ENCODE measurements around the gene GRID2. TPM values are rescaled to one million over a fixed set of nuclear protein-coding genes. Genes with fewer than 3 reads are reported as not detected.

The GRID2 gene
- total RNA-seq, 1 donor from 2014 or later = 33.8 TPM

DNA sequence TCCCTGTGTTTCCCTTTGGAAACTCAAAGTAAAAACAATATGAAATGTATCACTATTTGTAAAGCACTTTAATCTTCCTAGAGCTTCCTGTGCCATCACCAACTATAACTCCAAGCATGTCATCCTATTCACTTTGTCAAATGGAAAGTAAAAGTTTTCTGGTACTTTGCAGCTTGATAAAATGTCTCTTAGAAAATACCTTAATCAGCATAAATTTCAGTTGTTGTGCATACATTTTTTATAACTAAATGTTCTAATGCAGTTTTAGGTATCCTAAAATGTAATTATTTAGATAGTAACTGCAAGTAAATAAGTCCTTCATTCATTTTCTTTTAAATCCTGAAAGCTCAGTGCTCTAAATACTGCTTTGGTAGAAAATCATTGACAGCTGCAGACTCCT, 558.7 kb downstream of the GRID2 start:
- DNase-seq (ENCODE audit: low spot score in 2 of 2) (no peak), FAIRE-seq (no peak)

DNA sequence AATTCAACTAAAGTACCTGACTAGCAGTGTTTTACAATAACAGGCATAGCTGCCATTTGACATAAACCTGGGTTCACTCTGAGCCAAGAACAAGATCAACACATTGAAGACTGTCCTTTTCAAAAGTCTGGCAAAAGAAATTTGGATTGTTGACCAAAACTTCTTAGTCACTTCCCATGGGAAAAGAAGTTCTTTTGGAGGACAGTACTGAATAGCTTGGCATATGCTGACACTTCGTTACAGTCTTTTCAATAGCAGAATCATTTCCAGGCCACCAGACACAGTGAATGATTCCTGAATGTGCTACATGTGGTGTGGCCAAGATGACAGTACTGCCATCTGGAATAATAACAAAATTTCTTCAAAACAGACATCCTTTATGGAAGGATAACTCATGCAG, 560.3 kb downstream of the GRID2 start:
- FAIRE-seq (no peak), DNase-seq (ENCODE audit: low spot score in 2 of 2) (no peak)

- no peak for FAIRE-seq
- no peak for DNase-seq (ENCODE audit: low spot score in 2 of 2)
Measured at GRCh38 chr4:92872604-92873003, 568.8 kb downstream of the GRID2 start.

DNA sequence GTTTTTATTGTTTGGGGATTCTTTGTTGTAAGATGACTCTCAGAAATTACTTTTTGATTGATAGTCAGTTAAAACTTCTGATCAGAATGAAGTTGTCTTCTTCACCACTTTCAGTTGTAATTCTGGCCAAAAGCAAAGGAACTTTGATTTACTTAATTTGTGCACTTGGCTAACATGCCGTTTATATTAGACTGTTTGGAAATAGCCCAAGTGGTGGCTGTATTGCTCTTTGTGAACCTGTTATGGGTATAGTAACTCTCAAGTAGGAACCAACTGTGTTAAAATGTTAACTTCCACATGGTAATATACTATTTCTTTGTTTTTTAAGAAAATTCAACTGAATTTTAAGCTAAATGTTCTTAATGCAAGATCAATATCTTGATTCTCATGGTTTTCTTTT, 581.9 kb downstream of the GRID2 start:
- DNase-seq (ENCODE audit: low spot score in 2 of 2) (no peak), FAIRE-seq (no peak)

DNA sequence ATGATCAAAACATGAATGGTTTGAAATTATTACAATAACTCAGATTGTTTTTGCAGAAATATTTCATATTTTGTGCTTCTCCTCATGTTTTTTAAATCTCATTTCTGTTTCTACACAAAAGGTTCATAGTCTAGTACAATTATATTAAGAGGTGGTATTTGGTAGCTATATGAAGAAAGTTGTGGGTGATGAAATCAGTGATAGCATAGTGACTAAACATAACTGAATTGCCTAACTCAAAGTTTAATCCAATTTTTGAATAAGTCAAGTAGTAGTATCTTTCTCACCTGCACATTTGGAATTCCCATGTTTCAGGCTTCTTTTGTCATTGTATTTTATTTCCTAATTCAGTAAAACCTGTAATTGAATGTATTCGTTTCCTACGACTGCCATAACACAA, 648.7 kb downstream of the GRID2 start:
- DNase-seq (ENCODE audit: low spot score in 2 of 2) = no peak
- FAIRE-seq = no peak

DNA sequence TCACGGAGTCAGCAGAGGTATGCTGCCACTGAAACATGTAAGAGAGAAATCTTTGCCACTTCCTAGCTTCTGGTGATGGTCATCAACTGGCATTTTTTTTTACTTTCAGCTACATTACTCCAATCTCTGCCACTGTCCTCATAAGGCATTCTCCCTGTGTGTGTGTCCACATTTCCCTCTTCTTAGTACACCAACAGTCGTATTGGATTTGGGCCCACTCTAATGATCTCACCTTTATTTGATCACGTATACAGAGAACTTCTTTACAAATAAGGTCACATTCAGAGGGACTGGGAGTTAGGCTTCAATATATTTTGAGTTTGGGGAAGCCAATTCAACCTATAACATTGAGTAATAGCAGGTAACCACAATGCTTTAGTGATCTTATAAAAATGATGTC, 649.1 kb downstream of the GRID2 start:
- DNase-seq (ENCODE audit: low spot score in 2 of 2) (no peak), FAIRE-seq (no peak)

GRCh38 chr4:92953462-92953861, 649.7 kb downstream of the GRID2 start:
- FAIRE-seq (no peak), DNase-seq (ENCODE audit: low spot score in 2 of 2) (no peak)

GRCh38 chr4:92961881-92962280, 658.1 kb downstream of the GRID2 start:
- no peak for DNase-seq (ENCODE audit: low spot score in 2 of 2)

GRCh38 chr4:92962831-92963230, 659.1 kb downstream of the GRID2 start:
- FAIRE-seq = no peak
- DNase-seq (ENCODE audit: low spot score in 2 of 2) = no peak

More at GRCh38 chr4:92961881-92962280, 658.1 kb downstream of the GRID2 start:
- no peak for FAIRE-seq

GRCh38 chr4:92968556-92968955, 664.8 kb downstream of the GRID2 start:
- FAIRE-seq (no peak), DNase-seq (ENCODE audit: low spot score in 2 of 2) (no peak)

DNA sequence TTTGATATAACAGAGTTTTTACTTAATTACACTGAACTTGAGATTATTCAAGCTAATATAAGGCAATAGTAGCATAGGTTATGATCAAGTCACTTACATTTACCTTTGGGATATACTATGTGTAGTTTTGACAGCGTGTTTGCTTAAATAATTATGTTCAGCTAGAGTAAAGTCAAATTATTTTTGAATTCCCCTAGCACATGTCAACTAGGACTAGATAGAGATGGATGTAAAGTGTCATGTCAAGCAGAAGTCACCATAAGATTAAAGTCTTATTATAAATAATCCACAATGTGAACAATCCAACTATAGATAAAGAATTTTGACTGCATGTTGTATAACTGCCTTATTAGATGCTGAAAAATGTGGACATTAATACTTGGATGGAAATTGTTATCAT, 665.2 kb downstream of the GRID2 start:
- no peak for DNase-seq (ENCODE audit: low spot score in 2 of 2)
- FAIRE-seq = no peak

DNA sequence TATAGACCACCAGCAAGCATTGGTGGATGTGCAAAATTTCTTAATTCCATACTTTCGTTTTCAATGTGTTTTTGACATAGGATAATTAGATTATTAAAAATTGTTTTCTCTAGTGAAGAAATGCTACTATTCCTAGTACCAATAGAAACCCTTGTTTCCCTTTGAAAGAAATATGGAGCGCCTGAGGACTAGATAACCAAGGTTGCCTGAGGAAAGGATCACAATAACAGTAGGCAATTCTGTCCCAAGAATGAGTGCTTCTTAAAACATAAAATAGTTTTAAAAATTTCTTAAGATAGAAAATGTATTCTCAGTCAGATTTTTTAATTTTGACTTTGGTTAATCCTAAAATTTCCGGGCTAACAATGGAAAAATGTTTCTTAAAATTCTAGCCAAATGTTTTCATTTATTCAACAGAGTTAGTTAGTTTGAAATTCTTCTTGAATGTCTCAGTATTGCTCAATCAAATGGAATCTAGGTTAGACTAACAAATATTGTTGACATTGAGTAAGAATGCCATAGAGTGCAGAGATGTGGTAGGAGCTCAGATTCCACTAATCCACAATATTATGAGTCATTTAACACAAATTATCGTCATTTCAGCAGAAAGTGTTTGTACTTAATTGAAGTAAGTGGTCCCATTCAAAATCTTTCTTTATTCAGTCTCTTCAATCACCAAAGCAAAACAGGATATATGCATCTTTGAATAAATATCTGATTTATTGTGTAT, 666.0 kb downstream of the GRID2 start:
- peak; percentile 53 for FAIRE-seq
- no peak for DNase-seq (ENCODE audit: low spot score in 2 of 2)

- FAIRE-seq (no peak), DNase-seq (ENCODE audit: low spot score in 2 of 2) (no peak)
Measured at GRCh38 chr4:92970996-92971395, 667.2 kb downstream of the GRID2 start.

- FAIRE-seq (no peak), DNase-seq (ENCODE audit: low spot score in 2 of 2) (no peak)
Measured at GRCh38 chr4:92988301-92988700, 684.5 kb downstream of the GRID2 start.

DNA sequence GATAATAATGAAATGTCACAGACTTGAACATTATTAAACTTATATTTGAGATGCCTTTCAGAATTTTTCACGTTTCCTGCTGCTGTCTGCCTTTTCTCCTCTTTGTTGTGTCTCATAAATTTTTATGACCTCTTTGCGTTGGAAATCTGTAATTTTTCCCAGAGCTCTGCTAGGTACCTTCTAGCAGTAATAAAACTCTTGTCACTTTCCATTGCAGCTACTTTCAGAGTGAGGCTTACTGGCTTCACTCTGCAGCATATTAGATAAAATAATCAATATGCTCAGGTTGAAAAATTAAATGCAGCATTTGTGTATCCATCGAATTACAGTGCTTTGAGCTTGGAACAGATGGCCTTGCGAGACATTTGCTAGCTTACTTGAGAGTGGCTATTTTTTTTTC, 689.0 kb downstream of the GRID2 start:
- FAIRE-seq (no peak), DNase-seq (ENCODE audit: low spot score in 2 of 2) (no peak)

DNA sequence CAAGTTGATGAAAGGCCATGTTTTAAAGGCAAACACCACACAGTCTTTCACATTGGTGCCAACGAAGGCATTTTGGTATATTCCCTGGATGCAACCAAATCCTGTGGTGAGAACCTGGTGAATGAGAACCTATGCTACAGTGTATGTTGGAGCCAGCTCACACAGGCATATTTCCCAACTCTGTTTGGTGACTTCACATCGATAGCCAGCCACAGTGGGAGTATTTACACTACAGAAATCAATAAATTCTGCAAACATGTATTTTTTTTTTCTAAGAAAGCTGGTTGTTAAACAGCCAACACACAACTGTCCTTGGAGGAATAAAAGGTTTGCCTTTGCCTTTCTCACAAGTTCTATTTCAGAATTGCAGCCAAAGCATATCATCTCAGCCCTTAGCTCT, 691.0 kb downstream of the GRID2 start:
- DNase-seq (ENCODE audit: low spot score in 2 of 2) (no peak), FAIRE-seq (no peak)

GRCh38 chr4:92996533-92996932, 692.8 kb downstream of the GRID2 start:
- FAIRE-seq = no peak
- no peak for DNase-seq (ENCODE audit: low spot score in 2 of 2)

DNA sequence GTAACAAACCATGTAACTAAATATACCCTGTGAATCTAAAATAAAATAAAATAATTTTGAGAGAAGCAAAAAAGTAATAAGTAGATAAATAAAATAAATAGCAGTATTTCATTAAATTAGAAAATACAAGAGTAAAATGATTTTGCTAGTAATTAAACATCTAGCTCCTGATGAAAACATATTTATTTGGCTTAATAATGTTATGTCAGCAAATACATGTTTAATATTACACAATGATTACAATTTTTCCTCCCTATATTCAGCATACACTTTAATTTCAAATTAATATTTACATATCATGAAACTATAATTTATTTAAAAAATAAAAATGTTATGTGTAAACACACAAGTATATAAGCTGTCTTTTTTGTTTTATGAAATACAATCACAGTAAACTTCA, 697.1 kb downstream of the GRID2 start:
- peak; percentile 43 for FAIRE-seq
- no peak for DNase-seq (ENCODE audit: low spot score in 2 of 2)

GRCh38 chr4:93002240-93002639, 698.5 kb downstream of the GRID2 start:
- FAIRE-seq = no peak

DNA sequence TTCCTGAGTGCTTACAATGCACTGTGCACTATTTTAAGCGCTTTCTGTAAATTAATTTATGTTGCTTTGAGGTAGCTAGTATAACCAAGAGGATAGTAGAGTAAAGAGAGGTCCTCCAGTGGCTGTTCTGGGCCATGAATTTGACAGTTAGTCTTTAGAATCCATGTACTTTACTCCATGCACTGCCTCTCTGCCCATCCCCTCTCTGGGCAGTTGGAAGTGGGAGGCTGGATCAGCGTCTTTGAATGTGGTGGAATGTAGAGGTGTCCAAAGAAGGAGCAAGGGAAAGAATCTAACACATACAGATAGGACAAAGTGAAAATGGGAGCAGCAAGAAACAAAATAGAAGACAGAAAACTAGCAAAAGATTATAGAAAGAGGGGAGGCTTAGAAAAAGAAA, 712.6 kb downstream of the GRID2 start:
- FAIRE-seq (no peak), DNase-seq (ENCODE audit: low spot score in 2 of 2) (no peak)

More at GRCh38 chr4:93002240-93002639, 698.5 kb downstream of the GRID2 start:
- DNase-seq (ENCODE audit: low spot score in 2 of 2) = no peak

DNA sequence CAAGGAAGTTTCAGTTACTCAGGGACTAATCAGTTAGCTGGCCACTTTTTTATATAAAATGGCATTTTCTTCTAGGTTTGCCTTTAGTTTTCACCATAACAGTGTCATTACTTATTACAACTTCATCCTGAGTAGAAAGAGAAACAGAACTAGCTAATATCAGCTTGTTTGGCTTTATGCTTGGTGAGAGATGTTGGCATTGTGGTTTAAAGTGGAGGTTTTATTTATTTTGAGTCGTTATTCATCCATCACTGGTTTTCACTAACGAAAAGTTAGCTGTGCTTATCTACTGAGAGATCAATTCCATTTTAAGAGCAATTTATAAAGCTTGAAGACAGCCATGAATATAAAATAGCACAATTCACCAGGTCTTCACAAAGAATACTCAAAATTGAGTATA, 714.5 kb downstream of the GRID2 start:
- DNase-seq (ENCODE audit: low spot score in 2 of 2) = no peak
- no peak for FAIRE-seq

- no peak for DNase-seq (ENCODE audit: low spot score in 2 of 2)
- FAIRE-seq = no peak
Measured at GRCh38 chr4:93018806-93019205, 715.0 kb downstream of the GRID2 start.

DNA sequence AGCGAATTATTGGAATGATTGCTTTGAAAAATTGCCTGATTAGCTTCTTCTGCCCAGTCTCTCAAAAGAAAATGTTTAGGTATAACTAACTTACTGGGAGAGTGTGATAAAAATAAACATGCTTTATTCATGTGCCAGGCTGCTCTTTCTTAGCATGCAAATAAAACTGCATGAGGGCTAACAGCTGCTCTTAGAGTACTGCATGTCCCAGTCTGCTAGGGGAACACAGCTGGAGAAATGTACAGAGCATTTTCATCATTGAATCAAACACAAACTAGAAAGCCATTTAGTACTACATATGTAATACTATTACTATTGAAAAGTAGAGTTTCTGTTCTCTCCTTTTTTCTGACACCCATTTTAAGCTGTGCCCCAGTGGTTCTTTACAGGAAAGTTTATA, 726.0 kb downstream of the GRID2 start:
- no peak for DNase-seq (ENCODE audit: low spot score in 2 of 2)

More for the DNA sequence above, 726.0 kb downstream of the GRID2 start:
- FAIRE-seq = no peak

All from frontal cortex (tissue), 4 donors.